Hippocampal formation (tissue), 2 donors: ENCODE data around the gene MYO10.

Experiments used
- DNase-seq, 2 donors: peaks; one replicate each; lab custom pipeline; 2025; lab: John Stamatoyannopoulos, UW

MYO10 gene

GRCh38 chr5:16943846-16944678, 8.0 kb upstream of the MYO10 start:
- no peak for DNase-seq

GRCh38 chr5:16937503-16938161, 1.5 kb upstream of the MYO10 start:
- DNase-seq = no peak

- no peak for DNase-seq
Observed at GRCh38 chr5:16936989-16937438, 926 bp upstream of the MYO10 start.

GRCh38 chr5:16935231-16936149, 598 bp downstream of the MYO10 start:
- DNase-seq = no peak

- DNase-seq = no peak
Observed at GRCh38 chr5:16934677-16935153, 1.4 kb downstream of the MYO10 start.

- DNase-seq = no peak
Observed at GRCh38 chr5:16934123-16934522, 2.0 kb downstream of the MYO10 start.

- DNase-seq = no peak
Observed at GRCh38 chr5:16933337-16933736, 2.8 kb downstream of the MYO10 start.

GRCh38 chr5:16932401-16932800, 3.7 kb downstream of the MYO10 start:
- no peak for DNase-seq

GRCh38 chr5:16931334-16932110, 4.6 kb downstream of the MYO10 start:
- no peak for DNase-seq

- DNase-seq = no peak
Observed at GRCh38 chr5:16930496-16930895, 5.6 kb downstream of the MYO10 start.

- no peak for DNase-seq
Observed at GRCh38 chr5:16929831-16930230, 6.3 kb downstream of the MYO10 start.

GRCh38 chr5:16929347-16929746, 6.7 kb downstream of the MYO10 start:
- no peak for DNase-seq

- DNase-seq = no peak
Observed at GRCh38 chr5:16927613-16928012, 8.5 kb downstream of the MYO10 start.

- DNase-seq = no peak
Observed at GRCh38 chr5:16926417-16926816, 9.7 kb downstream of the MYO10 start.

- no peak for DNase-seq
Observed at GRCh38 chr5:16924206-16924605, 11.9 kb downstream of the MYO10 start.

GRCh38 chr5:16922430-16922829, 13.7 kb downstream of the MYO10 start:
- DNase-seq = no peak

GRCh38 chr5:16921211-16921610, 14.9 kb downstream of the MYO10 start:
- no peak for DNase-seq

- no peak for DNase-seq
Observed at GRCh38 chr5:16920109-16920816, 15.8 kb downstream of the MYO10 start.

- no peak for DNase-seq
Observed at GRCh38 chr5:16918891-16919671, 17.0 kb downstream of the MYO10 start.

- DNase-seq = no peak
Observed at GRCh38 chr5:16918156-16918555, 17.9 kb downstream of the MYO10 start.
